Measurements from ENCODE around the gene PLD6. TPM values are rescaled to one million over a fixed set of nuclear protein-coding genes. Genes with fewer than 3 reads are reported as not detected.

Gene PLD6
- total RNA-seq, 1 experiment from 2014 or later, result 0.09 TPM

DNA sequence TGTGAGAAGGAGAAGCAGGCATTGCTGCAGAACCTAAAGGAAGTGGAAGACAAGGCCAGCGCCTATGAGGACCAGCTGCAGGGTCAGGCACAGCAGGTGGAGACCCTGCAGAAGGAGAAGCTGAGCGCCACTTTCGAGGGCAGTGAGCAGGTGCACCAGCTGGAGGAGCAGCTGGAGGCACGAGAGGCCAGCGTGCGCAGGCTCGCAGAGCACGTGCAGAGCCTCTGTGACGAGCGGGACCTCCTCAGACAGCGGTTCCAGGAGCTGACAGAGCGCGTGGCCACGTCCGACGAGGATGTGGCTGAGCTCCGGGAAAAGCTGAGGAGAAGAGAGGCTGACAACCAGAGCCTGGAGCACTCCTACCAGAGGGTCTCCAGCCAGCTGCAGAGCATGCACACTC lies 41.5 kb downstream of the PLD6 start:
- H3K4ac ChIP-seq (ENCODE audit: low read depth, low read length), result no peak overlapping the region
- no peak overlapping the region for H3K56ac ChIP-seq (ENCODE audit: insufficient read length, low read depth, low read length)
- 0 out of 4 replicates have a peak, but pooled peaks cover 0 to 3% of the 10 kb centered on the region in 2 experiments for H3K4me1 Mint-ChIP-seq
- H3K27me3 ChIP-seq (ENCODE audit: insufficient read depth, low read length), result no peaks in the 10 kb centered on the region
- H3K4me2 ChIP-seq (ENCODE audit: insufficient read depth, insufficient read length, low read length), result no peak overlapping the region
- no peak overlapping the region for H4K8ac ChIP-seq (replicated peaks; ENCODE audit: insufficient read length, low read depth, low read length)
- no peak for DNase-seq
- no peaks in the 10 kb centered on the region for H3K23me2 ChIP-seq (ENCODE audit: insufficient read length, low read depth, low read length, poor library complexity, severe bottlenecking)
- H3K27ac ChIP-seq (ENCODE audit: insufficient read length, low read depth, low read length), result no peak overlapping the region
- H2BK12ac ChIP-seq (ENCODE audit: insufficient read length, low read depth, low read length), result no peak overlapping the region
- no CpG with 5 or more reads among the region's 17 CpGs for WGBS (ENCODE audit: extremely low coverage, insufficient read length, low lambda C conversion rate)
- no peak overlapping the region for H3K4me3 Mint-ChIP-seq
- H2BK5ac ChIP-seq (ENCODE audit: insufficient read length, low read length), result no peak overlapping the region
- H3K23ac ChIP-seq (ENCODE audit: insufficient read length, low read depth, low read length), result no peak overlapping the region
- TF ChIP-seq, protein P1, sequence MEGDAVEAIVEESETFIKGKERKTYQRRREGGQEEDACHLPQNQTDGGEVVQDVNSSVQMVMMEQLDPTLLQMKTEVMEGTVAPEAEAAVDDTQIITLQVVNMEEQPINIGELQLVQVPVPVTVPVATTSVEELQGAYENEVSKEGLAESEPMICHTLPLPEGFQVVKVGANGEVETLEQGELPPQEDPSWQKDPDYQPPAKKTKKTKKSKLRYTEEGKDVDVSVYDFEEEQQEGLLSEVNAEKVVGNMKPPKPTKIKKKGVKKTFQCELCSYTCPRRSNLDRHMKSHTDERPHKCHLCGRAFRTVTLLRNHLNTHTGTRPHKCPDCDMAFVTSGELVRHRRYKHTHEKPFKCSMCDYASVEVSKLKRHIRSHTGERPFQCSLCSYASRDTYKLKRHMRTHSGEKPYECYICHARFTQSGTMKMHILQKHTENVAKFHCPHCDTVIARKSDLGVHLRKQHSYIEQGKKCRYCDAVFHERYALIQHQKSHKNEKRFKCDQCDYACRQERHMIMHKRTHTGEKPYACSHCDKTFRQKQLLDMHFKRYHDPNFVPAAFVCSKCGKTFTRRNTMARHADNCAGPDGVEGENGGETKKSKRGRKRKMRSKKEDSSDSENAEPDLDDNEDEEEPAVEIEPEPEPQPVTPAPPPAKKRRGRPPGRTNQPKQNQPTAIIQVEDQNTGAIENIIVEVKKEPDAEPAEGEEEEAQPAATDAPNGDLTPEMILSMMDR (conservative IDR thresholded peaks at IDR 0.05), result no peak
- no peaks in the 10 kb centered on the region for H3K79me1 ChIP-seq (ENCODE audit: insufficient read depth, low read depth, low read length, poor library complexity, severe bottlenecking)
- no peak overlapping the region for H2BK20ac ChIP-seq (ENCODE audit: low read depth, low read length, poor library complexity, severe bottlenecking)
- H3K27me3 Mint-ChIP-seq (ENCODE audit: low read depth), result no peaks in the 10 kb centered on the region
- H3K4me1 ChIP-seq (ENCODE audit: insufficient read depth, low read length), result no peaks in the 10 kb centered on the region
- H2AFZ ChIP-seq (ENCODE audit: low read length), result no peak overlapping the region
- no peak overlapping the region for H4K5ac ChIP-seq (ENCODE audit: insufficient read length, low read depth, low read length)
- H3K27ac Mint-ChIP-seq, result peak overlapping the region in 1 of 3 experiments; percentile 68; a peak in 1 of 7 replicates
- H3K9me3 ChIP-seq (ENCODE audit: control insufficient read depth, low read depth, low read length), result no peaks in the 10 kb centered on the region
- no peaks in the 10 kb centered on the region for H3K9me3 Mint-ChIP-seq
- H4K91ac ChIP-seq (ENCODE audit: insufficient read length, low read depth, low read length), result no peak overlapping the region
- no peaks in the 10 kb centered on the region for H3K79me2 ChIP-seq (ENCODE audit: insufficient read depth, low read length)
- H3T11ph ChIP-seq (ENCODE audit: low read length), result no peak overlapping the region
- peaks cover 20 to 61% (median 42%) of the 10 kb centered on the region in 3 experiments; a peak in 6 of 7 replicates for H3K36me3 Mint-ChIP-seq (ENCODE audit: insufficient read depth in 1 of 3, low read depth in 3 of 3)
- no peak overlapping the region for H2BK15ac ChIP-seq (ENCODE audit: low read depth, low read length)
- H3K18ac ChIP-seq (ENCODE audit: insufficient read length, low read depth, low read length), result no peak overlapping the region
- no peak overlapping the region for H2AK5ac ChIP-seq (ENCODE audit: insufficient read length, low read length)
- no peaks in the 10 kb centered on the region for H4K20me1 ChIP-seq (ENCODE audit: control insufficient read depth, insufficient read depth, insufficient read length)
- H3K9ac ChIP-seq (ENCODE audit: extremely low read depth, insufficient read length, low read length), result no peak overlapping the region
- no peak overlapping the region for H3K14ac ChIP-seq (ENCODE audit: insufficient read depth, low read length)
- H2BK120ac ChIP-seq (ENCODE audit: low read depth, low read length, poor library complexity, severe bottlenecking), result no peak overlapping the region

All from H9 (cell line).